Stimulated activated naive CD4-positive, alpha-beta T cell (primary cell): Measurements from ENCODE around the gene TMEM169.
A peak's percentile ranks its signal among the peaks of the same experiment; 100 is the strongest.

Source experiments
- DNase-seq, 6 experiments: peaks; one replicate each; lab custom pipeline; 2025; lab: John Stamatoyannopoulos, UW

The TMEM169 gene

DNA sequence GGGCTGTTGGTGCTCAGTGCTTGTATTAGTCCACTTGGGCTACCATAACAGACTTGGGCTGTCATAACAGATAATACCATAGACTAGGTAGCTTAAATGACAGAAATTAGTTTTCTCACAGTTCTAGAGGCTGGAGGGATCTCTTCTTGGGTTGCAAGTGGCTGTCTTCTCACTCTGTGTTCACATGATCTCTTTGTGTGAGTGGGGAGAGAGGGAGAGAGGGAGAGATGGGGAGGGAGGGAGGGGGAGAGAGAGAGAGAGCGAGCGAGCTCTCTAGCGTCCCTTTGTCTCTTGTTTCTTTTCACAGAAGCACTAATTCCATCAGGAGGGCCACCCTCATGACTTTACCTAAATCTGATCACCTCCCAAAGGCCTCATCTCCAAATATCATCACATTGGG lies 23.0 kb downstream of the TMEM169 start:
- no peak for DNase-seq

DNA sequence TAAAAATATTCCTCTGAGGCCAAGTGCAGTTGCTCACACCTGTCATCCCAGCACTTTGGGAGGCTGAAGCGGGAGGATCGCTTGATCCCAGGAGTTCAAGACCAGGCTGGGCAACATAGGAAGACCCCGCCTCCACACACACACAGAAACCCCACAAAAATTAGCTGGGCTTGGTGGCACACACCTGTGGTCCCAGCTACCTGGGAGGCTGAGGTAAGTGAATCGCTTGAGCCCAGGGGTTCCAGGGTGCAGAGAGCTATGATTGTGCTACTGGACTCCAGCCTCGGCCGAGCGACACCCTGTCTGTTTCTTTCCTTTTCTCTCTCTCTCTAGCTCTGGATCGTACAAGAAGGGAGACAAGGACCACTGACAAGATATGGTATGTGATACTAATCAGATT lies 25.6 kb downstream of the TMEM169 start:
- no peak for DNase-seq

DNA sequence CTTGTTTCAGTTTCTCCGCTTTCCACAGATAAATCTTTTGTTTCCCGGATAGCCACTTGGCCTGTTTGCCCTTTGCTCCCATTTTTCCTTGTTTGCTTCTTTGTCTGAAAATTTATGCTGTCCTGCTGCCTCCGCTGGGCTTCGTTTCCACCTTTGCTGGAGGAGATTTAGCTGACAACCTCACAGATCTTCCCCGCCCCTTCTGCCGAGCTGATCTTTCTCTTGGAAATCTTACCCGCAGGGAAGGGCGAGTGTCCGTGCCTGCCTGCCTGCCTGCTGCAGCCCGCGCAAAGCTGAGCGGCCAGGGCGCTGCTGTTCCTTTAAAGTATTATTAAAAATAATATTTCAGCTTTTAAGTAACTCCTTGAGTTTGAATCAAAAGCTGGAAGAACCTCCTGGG lies 26.0 kb downstream of the TMEM169 start:
- DNase-seq, result no peak

DNA sequence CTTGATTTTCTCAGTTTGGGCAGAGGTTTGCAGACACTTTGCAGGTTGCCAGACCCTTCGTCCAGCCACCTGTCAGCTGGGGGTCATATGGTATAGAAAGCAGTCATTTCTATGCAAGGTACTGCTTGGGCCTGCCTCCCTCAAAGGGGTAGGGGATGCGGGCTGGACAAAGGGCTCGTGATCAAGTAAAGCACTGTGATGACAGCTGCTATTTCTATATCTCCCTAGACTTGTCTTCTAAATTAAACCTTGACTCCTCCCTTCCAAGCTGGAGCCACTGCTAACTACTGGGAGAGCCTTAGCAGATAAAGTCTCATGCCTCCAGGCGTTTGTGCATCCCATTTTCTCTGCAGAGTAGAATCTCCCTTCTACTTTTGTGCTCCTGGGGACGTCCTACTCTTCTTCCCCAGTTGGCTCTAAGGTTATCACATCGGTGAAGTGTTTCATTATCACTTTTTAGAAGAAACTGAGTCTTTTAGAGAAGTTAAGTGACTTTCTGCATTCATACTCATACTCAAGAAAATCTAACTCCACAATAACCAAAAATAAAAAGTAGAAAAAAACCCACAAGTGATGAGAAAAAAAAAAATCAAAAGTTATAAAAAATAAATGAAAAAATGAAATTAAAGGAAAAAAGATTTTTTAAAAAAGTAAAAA lies 26.7 kb downstream of the TMEM169 start:
- peak in 2 of 6 experiments; percentile 20 to 44 for DNase-seq

DNA sequence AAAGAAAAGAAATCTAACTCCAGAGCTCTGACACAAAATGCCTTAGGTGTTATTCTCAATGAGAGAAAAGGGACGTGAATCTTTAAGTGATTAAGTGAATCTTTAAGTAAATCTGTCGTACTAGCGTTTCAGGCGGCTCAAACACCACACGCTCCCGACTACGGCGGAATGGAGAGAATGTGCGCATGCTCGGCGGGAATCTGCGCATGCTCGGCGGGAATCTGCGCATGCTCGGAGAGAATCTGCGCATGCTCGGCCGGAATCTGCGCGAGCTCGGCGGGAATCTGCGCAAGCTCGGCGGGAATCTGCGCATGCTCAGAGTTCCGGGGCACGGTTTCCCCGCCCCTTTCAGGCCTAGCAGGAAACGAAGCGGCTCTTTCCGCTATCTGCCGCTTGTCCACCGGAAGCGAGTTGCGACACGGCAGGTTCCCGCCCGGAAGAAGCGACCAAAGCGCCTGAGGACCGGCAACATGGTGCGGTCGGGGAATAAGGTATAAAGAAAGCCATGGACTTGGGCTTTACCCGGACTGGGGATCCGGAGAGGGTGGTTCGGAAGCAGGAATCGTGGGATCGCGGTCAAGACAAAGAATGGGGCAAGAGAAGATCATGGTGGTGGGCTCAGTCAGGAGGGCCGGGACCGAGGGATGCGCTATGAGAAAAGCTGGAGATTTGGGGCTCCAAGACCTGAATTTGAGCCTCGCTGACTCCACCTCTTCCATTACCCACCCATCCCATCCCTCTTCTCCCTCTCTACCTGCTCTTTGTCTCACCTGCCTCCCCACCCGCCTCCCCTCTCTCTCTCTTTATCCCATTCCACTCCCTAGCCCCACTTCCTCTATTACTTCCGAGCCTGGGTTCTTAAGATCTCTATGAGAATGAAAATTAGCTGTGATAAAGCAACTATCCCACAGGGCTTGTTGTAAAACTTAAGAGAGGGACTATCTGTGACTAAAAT lies 27.5 kb downstream of the TMEM169 start, which contains the start of gene XRCC5:
Gene XRCC5 (plus strand): TSS at position 382 of the 955 bp plus-strand sequence. CDS start 89 bp downstream, at position 471.
- DNase-seq, result peak; percentile 95 to 98 (median 96)

DNA sequence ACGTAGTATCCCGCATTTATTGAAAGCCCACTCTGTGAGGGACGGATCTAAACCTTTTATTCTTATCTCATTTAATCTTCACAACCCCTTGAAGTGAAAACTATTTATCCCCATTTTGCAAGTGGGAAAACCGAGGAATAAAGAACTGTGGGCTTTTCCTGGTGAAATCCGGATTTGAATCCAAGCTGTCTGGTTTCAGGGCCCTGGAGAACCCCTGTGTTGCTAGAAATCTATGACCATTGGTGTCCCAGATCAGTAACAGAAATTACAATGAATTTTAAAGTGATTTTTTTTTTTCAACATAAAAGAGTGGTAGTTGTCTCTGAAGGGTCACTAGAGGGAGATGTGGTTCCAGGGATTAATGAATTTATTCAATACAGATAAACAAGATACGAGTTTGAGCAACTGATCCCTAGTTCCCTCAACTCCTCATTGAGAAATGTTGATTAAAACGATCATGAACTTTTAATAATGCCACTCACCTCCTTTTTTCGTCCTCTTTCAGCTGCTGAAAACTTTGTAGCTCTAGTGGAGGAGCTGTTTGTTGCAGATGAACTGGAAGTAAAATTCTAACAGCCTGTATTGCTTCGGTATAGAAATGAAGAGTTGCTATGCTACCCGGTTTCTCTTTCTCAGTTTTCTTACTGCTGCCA lies 28.4 kb downstream of the TMEM169 start:
- DNase-seq, result peak in 3 of 6 experiments; percentile 2 to 45 (median 32)

DNA sequence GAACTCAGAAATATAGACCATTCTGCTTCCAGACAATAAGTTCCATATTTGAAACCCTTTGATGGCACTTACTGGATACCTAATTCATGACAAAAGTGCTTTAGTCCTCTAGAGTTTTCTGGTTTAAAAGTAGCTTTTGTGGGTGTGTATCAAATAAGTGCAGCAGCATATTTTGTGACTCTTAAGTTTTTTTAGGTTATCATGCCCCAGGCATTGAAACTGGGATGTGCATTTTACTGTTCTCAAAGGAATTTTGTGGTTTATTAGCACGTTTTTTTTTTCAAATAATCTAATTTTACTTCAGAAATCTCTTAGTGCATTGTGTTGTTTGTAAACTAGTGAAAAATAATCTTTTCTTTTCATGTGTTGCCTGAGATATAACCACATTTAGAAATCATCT lies 28.9 kb downstream of the TMEM169 start:
- DNase-seq, result no peak

DNA sequence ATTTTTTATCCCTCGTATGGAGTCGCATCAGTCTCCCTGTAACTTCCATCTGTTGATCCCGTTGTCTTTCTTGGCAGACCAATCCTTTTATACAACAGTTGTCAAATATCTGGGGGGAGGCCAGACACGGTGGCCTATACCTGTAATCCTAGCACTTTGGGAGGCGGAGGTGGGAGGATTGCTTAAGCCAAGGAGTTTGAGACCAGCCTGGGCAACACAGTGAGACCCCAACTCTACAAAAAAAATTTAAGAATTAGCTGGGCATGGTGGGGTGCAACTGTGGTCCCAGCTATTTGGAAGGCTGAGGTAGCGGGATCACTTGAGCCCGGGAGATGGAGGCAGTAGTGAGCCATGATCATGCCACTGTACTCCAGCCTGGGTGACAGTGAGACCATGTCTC lies 29.4 kb downstream of the TMEM169 start:
- no peak for DNase-seq

DNA sequence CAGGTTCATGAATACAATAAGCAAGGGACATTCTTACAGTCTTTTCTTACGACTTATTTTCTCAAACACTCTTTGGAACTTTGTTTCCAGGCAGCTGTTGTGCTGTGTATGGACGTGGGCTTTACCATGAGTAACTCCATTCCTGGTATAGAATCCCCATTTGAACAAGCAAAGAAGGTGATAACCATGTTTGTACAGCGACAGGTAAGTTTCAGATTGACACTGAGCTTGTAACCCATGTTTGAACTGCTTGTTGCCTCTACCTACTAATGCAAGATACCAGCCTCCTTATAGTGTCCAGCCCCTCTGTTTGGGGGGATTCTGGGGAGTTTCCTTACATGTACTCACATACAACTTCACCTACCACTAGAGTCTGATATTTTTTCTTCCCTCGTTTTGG lies 31.2 kb downstream of the TMEM169 start:
- DNase-seq, result no peak

DNA sequence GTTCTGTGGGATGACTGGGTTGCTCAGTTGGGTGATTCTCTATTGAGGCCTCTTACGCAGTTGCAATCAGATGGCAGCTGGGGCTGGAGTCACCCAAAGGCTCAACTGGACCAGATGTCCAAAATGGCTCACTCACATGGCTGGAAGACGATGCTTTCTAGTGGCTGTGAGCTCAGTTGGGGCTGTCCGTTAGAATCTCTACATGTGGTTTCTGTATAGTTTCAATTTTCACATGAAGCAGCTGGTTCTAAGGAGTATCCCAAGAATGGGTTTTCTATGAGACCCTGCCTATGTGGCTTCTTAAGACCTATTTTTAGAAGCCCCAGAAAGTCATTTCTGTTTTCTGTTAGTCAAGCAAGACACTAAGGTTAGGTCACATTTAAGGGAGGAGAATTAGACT lies 31.9 kb downstream of the TMEM169 start:
- no peak for DNase-seq

DNA sequence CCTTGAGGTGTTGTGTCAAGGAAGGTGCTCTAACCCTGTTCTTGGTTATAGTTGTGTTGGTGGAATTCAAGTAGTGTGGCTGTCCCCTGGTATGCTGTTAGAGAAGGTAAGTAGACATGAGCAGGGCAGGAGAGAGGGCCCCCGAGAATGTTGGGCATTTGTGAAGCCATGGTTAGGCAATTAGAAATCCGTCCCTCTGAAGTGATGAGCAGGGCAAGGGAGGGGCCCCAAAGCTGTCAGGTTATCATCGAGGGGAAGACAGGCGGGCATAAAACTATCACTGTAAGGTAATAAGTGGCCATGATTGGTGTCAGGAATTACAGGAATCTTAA lies 32.6 kb downstream of the TMEM169 start:
- DNase-seq, result no peak

DNA sequence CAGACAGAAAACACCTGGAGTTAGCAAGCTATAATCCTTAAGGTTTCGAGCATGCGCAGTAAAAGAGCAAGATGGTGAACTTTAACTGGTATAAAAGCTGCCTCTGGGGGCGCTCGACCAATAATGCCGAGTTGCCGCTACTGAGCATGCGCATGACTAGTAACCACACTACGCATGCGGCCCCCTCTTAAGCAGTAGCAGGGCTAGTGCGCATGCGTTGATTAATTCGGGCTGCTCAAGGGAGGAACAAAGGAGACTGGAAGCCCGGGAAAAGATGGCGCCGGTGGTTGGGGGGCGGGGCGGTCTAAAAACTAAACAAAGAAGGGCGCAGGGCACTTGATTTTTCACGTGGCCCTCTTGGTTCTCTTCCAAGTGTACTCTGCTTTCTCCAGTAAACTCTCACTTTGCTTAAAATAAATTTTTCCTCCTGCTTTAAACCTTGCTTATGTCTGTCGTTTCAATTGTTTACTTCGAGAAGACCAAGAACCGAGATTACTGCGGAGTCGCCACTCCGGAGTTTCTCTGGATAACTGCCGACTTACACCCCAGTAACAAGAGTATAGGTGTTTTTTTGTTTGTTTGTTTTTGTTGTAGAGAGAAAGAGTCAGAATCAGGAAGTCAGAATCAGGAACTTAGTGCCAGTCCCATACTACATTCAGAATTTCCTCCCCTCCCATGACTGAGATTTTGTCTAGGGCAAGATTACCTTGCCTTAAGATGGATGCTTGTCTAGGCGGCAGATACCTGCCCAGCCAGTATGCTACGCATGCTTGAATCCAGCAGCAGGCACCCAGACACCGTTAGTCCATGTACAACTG lies 33.2 kb downstream of the TMEM169 start:
- DNase-seq, result peak; percentile 92 to 98 (median 96)

DNA sequence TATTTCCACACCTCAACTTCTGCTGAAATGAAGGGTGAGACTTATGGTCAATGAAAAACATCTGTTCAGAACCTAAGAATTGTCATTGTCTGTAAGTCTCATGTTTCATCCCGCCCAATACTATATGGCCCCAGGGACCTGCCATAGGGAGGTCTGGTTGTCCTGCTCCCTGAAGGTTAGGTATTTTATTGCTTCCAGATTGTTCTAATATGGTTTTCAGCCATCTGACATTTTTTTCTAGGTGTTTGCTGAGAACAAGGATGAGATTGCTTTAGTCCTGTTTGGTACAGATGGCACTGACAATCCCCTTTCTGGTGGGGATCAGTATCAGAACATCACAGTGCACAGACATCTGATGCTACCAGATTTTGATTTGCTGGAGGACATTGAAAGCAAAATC lies 34.7 kb downstream of the TMEM169 start:
- DNase-seq, result no peak

DNA sequence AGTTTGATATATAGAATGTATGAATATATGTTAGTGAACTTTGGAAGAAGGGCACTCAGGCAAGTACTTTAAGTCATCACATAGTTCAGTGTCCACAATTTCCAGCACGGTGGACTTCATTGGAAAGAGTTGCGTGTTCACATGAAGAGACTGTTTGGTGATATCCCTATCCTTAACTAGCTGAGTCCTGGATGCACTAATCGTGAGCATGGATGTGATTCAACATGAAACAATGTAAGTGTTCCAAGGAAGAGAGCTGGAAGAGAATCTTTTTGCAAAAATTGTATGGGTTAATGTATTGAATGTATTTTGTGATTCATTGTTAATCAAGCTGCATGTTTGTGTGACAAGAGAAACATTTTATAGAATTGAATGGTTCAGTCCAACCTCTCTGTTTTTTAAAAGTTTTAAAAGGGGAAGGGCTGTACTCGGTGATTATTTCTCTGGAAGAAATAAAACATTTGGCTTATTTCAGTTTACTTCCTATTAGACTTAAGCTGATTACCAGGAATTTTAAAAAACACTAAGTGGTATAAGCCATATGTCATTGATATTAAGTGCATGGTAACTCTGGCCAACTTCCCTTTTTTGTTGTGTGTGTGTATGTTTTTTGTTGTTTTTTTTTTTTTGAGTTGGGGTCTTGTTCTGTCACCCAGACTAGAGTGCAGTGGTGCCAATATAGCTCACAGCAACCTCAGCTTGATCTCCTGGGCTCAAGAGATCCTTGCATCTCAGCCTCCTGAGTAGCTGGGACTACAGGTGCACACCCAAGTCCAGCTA lies 36.0 kb downstream of the TMEM169 start:
- no peak for DNase-seq

DNA sequence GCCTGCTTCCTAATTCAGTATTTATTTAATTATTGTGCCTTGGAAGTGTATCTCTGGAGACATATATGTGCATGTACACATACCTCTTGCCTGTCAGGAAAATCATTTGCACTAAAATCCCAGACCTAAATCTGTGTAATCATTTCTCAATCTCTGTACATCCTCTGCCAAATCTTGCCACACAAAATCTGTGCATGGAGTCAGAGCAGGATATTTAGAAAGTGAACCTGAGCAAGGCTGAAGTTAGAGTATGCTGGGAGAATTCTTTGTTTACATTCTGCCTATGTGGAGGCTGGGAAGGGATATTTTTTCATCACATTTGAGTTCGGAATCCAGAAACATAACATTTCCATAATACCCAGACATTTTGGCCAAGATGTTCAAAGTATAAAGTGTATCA lies 36.8 kb downstream of the TMEM169 start:
- no peak for DNase-seq

DNA sequence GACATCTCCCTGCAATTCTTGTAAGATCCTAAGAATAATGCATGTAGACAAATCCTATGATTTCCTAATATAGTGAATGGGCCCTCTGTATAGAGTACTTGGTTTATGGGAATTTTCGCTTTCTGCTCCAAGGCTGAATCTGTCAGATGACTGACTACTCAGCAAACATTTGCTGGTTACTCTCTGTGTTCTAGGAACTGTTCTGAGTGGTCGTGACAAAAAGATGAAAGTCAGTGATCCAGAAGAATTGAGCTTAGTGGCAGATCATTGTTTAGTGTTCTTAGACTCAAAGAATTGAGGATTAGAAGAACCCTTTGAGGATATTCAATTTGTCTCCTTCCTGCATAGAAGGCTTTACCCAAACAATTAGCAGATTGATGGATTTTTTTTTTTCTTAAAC lies 37.4 kb downstream of the TMEM169 start:
- no peak for DNase-seq

DNA sequence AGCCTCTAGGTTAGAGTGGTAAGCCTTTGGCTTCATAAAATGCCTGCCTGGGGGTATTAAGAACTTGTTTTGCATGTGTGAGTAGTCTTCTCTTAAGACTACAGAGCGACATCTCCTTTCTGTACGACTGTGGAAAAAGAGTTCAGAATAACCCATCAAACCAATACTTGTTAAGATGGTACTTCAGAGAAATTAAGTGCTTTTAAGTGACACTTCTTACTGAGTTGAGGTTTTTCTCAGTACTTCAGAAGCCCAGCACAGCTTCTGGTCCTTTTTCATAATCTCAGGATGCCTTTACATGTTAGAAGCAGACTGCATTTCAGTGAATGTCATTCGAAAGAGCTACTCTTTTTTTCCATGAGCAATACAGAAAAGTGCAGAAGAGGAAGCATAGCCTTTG lies 38.3 kb downstream of the TMEM169 start:
- DNase-seq, result peak in 3 of 6 experiments; percentile 42 to 60 (median 42)

DNA sequence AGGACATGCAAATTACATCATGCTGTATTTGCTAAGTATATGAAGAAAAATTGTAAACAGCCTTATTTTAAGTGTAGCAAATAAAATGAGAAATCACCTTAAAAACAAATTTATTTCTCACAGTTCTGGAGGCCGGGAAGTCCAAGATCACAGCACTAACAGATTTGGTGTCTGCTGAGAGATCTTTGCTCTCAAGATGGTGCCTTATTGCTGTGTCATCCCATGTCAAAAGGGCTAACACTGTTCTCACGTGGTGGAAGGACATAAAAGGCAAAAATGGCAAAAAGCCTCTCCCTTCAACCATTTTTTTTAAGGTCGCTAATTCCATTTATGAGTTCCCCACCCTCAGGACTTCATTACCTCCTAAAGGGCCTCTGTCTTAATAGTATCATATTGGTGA lies 39.5 kb downstream of the TMEM169 start:
- no peak for DNase-seq

DNA sequence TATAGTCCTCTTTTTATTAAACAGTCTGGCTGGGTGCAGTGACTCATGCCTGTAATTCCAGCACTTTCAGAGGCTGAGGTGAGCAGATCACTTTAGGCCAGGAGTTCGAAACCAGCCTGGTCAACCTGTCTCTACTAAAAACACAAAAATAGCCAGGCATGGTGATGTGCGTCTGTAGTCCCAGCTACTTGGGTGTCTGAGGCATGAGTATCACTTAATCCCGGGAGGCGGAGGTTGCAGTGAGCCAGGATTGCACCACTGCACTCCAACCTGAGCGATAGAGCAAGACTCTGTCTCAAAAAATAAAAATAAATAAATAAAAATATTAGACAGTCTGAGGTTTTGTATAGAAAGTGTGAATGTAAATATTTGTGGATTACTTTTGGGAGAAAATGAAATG lies 45.2 kb downstream of the TMEM169 start:
- DNase-seq, result no peak

DNA sequence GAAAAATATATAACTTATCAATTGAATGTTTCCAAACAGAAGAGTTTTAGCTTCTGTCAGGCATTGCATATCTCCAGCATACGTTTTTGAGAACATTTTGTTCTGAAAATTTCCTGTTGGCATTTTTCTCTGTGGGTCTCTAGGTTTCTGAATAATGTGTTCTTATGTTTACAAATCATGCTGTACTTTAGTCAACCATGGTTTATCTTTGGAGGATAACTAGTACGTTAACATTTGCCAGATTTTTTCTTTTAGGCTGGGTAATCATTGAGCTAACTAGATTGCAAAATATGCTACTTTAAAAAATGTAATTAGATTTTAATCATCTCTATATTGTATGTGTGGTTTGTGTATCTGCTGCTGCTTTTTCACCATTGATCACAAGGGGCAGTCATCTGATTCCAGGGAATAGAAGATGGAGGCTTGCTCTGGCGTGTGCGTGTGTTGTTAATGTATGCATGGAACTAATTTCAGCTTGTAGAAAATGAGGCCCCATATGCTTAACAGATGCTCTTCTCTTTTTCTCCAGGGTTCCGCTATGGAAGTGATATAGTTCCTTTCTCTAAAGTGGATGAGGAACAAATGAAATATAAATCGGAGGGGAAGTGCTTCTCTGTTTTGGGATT lies 48.7 kb downstream of the TMEM169 start:
- no peak for DNase-seq
